K562 (cell line): ENCODE data around the gene MLST8. TPM values are rescaled to one million over a fixed set of nuclear protein-coding genes. Genes with fewer than 3 reads are reported as not detected.

Experiments
- ATAC-seq: fragments of 200-7000 bp; cut with Tn5 transposase; 3 replicates; pipeline ENCODE4 v1.9.1; 2020; ENCODE audit warnings: moderate library complexity
- BruUV-seq: library from RNA; stranded (reverse); fragments of 400-500 nt; replicated peaks from 2 replicates; lab custom pipeline; 2021; lab: Mats Ljungman, UMichigan
- CTCF ChIA-PET: fragments of 300-600 bp; formaldehyde crosslinking; extraction: SDS; loops from one replicate; lab custom pipeline; 2021; ENCODE audit warnings: low intra/inter-chr PET ratio; lab: Yijun Ruan, JAX
- POLR2A ChIA-PET: fragments of 300-600, 350-650 bp; sonication (Branson Sonifier 250); formaldehyde crosslinking; extraction: SDS; loops from one replicate; lab custom pipeline; 2021; ENCODE audit warnings: antibody characterized with exemption, inconsistent platforms; lab: Yijun Ruan, JAX
- DNase-seq, 4 experiments: peaks; one replicate each; pipeline versions ENCODE4 v3.0.0 to v3.0.0-alpha.2; 2011 to 2018; ENCODE audit warnings: low spot score in 3 of 4, mixed read lengths in 3 of 4; ENCODE audit errors: extremely low read depth in 1 of 4
- FAIRE-seq: peaks from 2 replicates; lab custom pipeline; 2011; peaks lifted over from hg19 to GRCh38; lab: Jason Lieb, UNC
- H2AFZ ChIP-seq: 2 replicates; pipeline ENCODE4 v1.6.0; 2011; ENCODE audit warnings: low read depth, low read length, control low read depth, inconsistent platforms
- H3K27ac ChIP-seq: fragments of 200-600 bp; 3 replicates; pipeline ENCODE4 v1.8.0; 2011; ENCODE audit warnings: low read depth, mild to moderate bottlenecking, control low read depth, inconsistent platforms, low read length, moderate library complexity, mixed read lengths; ENCODE audit errors: extremely low read depth
- H3K27me3 ChIP-seq, 2 experiments: fragments of 300-600 bp in 1 of 2; 2 replicates in 1 of 2; 3 replicates in 1 of 2; pipeline versions ENCODE4 v1.6.0 to v1.8.0; 2011; ENCODE audit warnings: inconsistent platforms in 2 of 2, low read length in 2 of 2, mild to moderate bottlenecking in 1 of 2, mixed read lengths in 1 of 2, moderate library complexity in 1 of 2; ENCODE audit not compliant: control insufficient read depth in 2 of 2, insufficient read depth in 2 of 2
- H3K36me3 ChIP-seq: fragments of 300-600 bp; 3 replicates; pipeline ENCODE4 v1.8.0; 2011; ENCODE audit warnings: mild to moderate bottlenecking, low read length, inconsistent platforms; ENCODE audit not compliant: control insufficient read depth, insufficient read depth
- H3K4me1 ChIP-seq, 2 experiments: fragments of 200-600 bp in 1 of 2; replicated peaks in 1 of 2; 2 replicates in 1 of 2; 3 replicates in 1 of 2; pipeline versions ENCODE4 v1.5.1 to v1.8.0; 2011; ENCODE audit warnings: inconsistent platforms in 2 of 2, low read length in 2 of 2, mild to moderate bottlenecking in 1 of 2, mixed read lengths in 1 of 2, moderate library complexity in 1 of 2; ENCODE audit not compliant: control insufficient read depth in 2 of 2, insufficient read depth in 2 of 2
- H3K4me2 ChIP-seq: 2 replicates; pipeline ENCODE4 v1.6.1; 2011; ENCODE audit warnings: low read length, control low read depth, inconsistent platforms, mixed read lengths; ENCODE audit not compliant: insufficient read depth
- H3K4me3 ChIP-seq: fragments of 200-600 bp; sonication (generic), shearing (Covaris generic); 2 replicates; pipeline ENCODE4 v1.5.1; 2016; ENCODE audit warnings: control low read depth, inconsistent platforms
- H3K79me2 ChIP-seq: fragments of 200-600 bp; 3 replicates; pipeline ENCODE4 v1.8.0; 2011; ENCODE audit warnings: low read length, inconsistent platforms; ENCODE audit not compliant: control insufficient read depth, insufficient read depth
- H3K9ac ChIP-seq, 2 experiments: 2 replicates each; pipeline versions ENCODE4 v1.6.0 to v1.6.1; 2011; ENCODE audit warnings: low read depth in 2 of 2, low read length in 2 of 2, control low read depth in 1 of 2, inconsistent platforms in 1 of 2, mild to moderate bottlenecking in 1 of 2, mixed read lengths in 1 of 2; ENCODE audit not compliant: insufficient read depth in 1 of 2
- H3K9me1 ChIP-seq: one replicate; pipeline ENCODE4 v1.6.0; 2011; ENCODE audit warnings: inconsistent platforms, mild to moderate bottlenecking, low read length, moderate library complexity; ENCODE audit not compliant: control insufficient read depth, insufficient read depth
- H3K9me3 ChIP-seq: replicated peaks from 2 replicates; pipeline ENCODE4 v1.5.1; 2011; ENCODE audit warnings: low read depth, low read length, inconsistent platforms; ENCODE audit not compliant: control insufficient read depth, insufficient read depth
- H4K20me1 ChIP-seq: replicated peaks from 2 replicates; pipeline ENCODE4 v1.6.1; 2011; ENCODE audit warnings: low read length, inconsistent platforms, mixed read lengths; ENCODE audit not compliant: control insufficient read depth, insufficient read depth
- BRF2 ChIP-seq: IDR thresholded peaks from 3 replicates; pipeline ENCODE4 v1.6.1; 2011; ENCODE audit warnings: borderline replicate concordance, mild to moderate bottlenecking; ENCODE audit not compliant: insufficient read length, insufficient read depth
- DMBX1 ChIP-seq: fragments of 250-450 bp; sonication (Bioruptor Pico); IDR thresholded peaks from 2 replicates; pipeline ENCODE4 v1.8.0; 2022; ENCODE audit warnings: inconsistent platforms, mild to moderate bottlenecking, moderate library complexity, borderline replicate concordance
- ELF4 ChIP-seq: fragments of 450-650 bp; formaldehyde crosslinking; IDR thresholded peaks from 2 replicates; pipeline ENCODE4 v1.4.0; 2022; ENCODE audit warnings: missing genetic modification characterization
- FOXK1 ChIP-seq: sonication (generic); formaldehyde crosslinking; IDR thresholded peaks from 2 replicates; pipeline ENCODE4 v1.8.0; 2022; ENCODE audit warnings: missing genetic modification reagents, mild to moderate bottlenecking, borderline replicate concordance
- HDGF ChIP-seq: fragments of 450-650 bp; IDR thresholded peaks from 2 replicates; pipeline ENCODE4 v1.6.1; 2016
- KAT8 ChIP-seq: fragments of 450-650 bp; IDR thresholded peaks from 2 replicates; pipeline ENCODE4 v1.6.1; 2016; ENCODE audit warnings: low read depth, mild to moderate bottlenecking
- KLF6 ChIP-seq: fragments of 250-450 bp; sonication (Bioruptor Pico); IDR thresholded peaks from 2 replicates; pipeline ENCODE4 v1.4.0; 2020; ENCODE audit warnings: mild to moderate bottlenecking, moderate library complexity, borderline replicate concordance
- MLX ChIP-seq, 2 experiments: fragments of 450-650 bp in 1 of 2; sonication (generic) in 1 of 2; formaldehyde crosslinking; conservative IDR thresholded peaks; 2 replicates each; pipeline versions ENCODE4 v1.4.0 to v1.8.1; 2020 to 2022; ENCODE audit warnings: mild to moderate bottlenecking in 1 of 2, missing genetic modification reagents in 1 of 2
- NR2C2 ChIP-seq, 2 experiments: fragments of 200-800 bp in 1 of 2; sonication (Bioruptor generic) in 1 of 2; sonication (generic) in 1 of 2; formaldehyde crosslinking in 1 of 2; IDR thresholded peaks; 2 replicates each; pipeline versions ENCODE4 v1.6.1 to v1.8.0; 2016 to 2022; ENCODE audit warnings: mild to moderate bottlenecking in 1 of 2, missing compliant biosample characterization in 1 of 2, missing genetic modification characterization in 1 of 2, missing genetic modification reagents in 1 of 2
- NR3C1 ChIP-seq: sonication (generic); formaldehyde crosslinking; IDR thresholded peaks from 2 replicates; pipeline ENCODE4 v1.8.1; 2022; ENCODE audit warnings: missing genetic modification reagents
- PHF20 ChIP-seq: fragments of 450-650 bp; IDR thresholded peaks from 2 replicates; pipeline ENCODE4 v1.6.1; 2018; ENCODE audit not compliant: partially characterized antibody
- PML ChIP-seq: IDR thresholded peaks from 2 replicates; pipeline ENCODE4 v1.6.1; 2012; ENCODE audit warnings: low read length, inconsistent platforms
- SAFB ChIP-seq: fragments of 200-400 bp; formaldehyde crosslinking; IDR thresholded peaks from 2 replicates; pipeline ENCODE4 v1.6.1; 2017; ENCODE audit warnings: low read depth, low read length, borderline replicate concordance
- SP2 ChIP-seq: IDR thresholded peaks from 2 replicates; pipeline ENCODE4 v1.6.1; 2011; ENCODE audit warnings: mild to moderate bottlenecking, low read depth, low read length, moderate library complexity; ENCODE audit not compliant: poor library complexity, severe bottlenecking; ENCODE audit errors: extremely low read depth
- SUPT5H ChIP-seq: fragments of 450-650 bp; IDR thresholded peaks from 2 replicates; pipeline ENCODE4 v1.6.1; 2016
- VEZF1 ChIP-seq: fragments of 200-800 bp; sonication (Bioruptor generic); IDR thresholded peaks from 2 replicates; pipeline ENCODE4 v1.6.1; 2017; ENCODE audit warnings: missing genetic modification characterization, missing compliant biosample characterization
- ZFX ChIP-seq: sonication (generic); formaldehyde crosslinking; IDR thresholded peaks from 2 replicates; pipeline ENCODE4 v1.8.0; 2022; ENCODE audit warnings: mild to moderate bottlenecking, missing genetic modification reagents, moderate library complexity
- ZNF354B ChIP-seq: fragments of 250-450 bp; sonication (Bioruptor Pico); IDR thresholded peaks from 2 replicates; pipeline ENCODE4 v1.4.0; 2020
- ZNF699 ChIP-seq: fragments of 250-450 bp; sonication (Bioruptor Pico); IDR thresholded peaks from 2 replicates; pipeline ENCODE4 v1.8.0; 2021; ENCODE audit warnings: mild to moderate bottlenecking, moderate library complexity; ENCODE audit not compliant: insufficient replicate concordance
- WGBS: fragments of 100-300 bp; shearing (Covaris generic); methylation state at CpG from one replicate; pipeline ENCODE4 v1.1.6; 2016; ENCODE audit warnings: low coverage, mixed read lengths; ENCODE audit not compliant: insufficient coverage; ENCODE audit errors: missing lambda C conversion rate; 5-methylcytosine and 5-hydroxymethylcytosine counted together
- in situ Hi-C: fragments of 300-500 bp; cut with MboI; formaldehyde crosslinking; loops from 4 replicates; pipeline ENCODE4 v1.15.0; 2018; ENCODE audit warnings: inconsistent platforms, mixed read lengths
- intact Hi-C: fragments of 100-400 bp; cut with micrococcal nuclease; formaldehyde crosslinking; loops from 2 replicates; pipeline ENCODE4 v1.14.2; 2022
- polyA plus RNA-seq, 8 experiments: library from polyadenylated mRNA; depleted of rRNA in 4 of 8; stranded (reverse) in 5 of 8; unstranded in 3 of 8; fragments of >200 nt; fragmentation: Nextera tagmentation in 2 of 8; fragmentation: Illumina TruSeq in 1 of 8; extraction: Ambion mirVana in 2 of 8; extraction: Trizol in 1 of 8; gene quantifications; 2 replicates each; pipeline versions ENCODE4 v1.2.1 to v1.2.3, GENCODE V29; 2011 to 2014; ENCODE audit warnings: inconsistent platforms in 1 of 8, missing spikeins in 1 of 8
- total RNA-seq, 7 experiments: library from RNA; depleted of rRNA in 6 of 7; stranded (reverse); fragments of >200 nt in 6 of 7; fragmentation: Illumina TruSeq in 2 of 7; extraction: Trizol in 2 of 7; gene quantifications; 2 replicates each; pipeline versions ENCODE4 v1.2.1 to v1.2.3, GENCODE V29; 2011 to 2021; ENCODE audit warnings: low replicate concordance in 1 of 7

The MLST8 gene
- total and polyA plus RNA-seq, 9 of the 15 experiments (the other 6 are each of a cell fraction or from before 2014, with no cell fraction given), result 1.5 to 116 (median 43.3) TPM

GRCh38 chr16:2204416-2205103 lies 694 bp upstream of the MLST8 start (continued):
- TF ChIP-seq VEZF1 (no peak), DMBX1 (CRISPR knock-in tag) (no peak), NR2C2 (CRISPR knock-in tag; IDR thresholded peaks at IDR 0.05) (no peak), NR2C2 (tag; IDR thresholded peaks at IDR 0.05) (no peak), ZNF699 (no peak), PHF20 (no peak)

- Histone ChIP-seq H2AFZ (peak overlapping the region; percentile 100), H3K27me3 (no peaks in the 10 kb centered on the region), H3K9me3 (no peaks in the 10 kb centered on the region), H3K4me2 (peak overlapping the region; percentile 92), H3K9ac (peak overlapping the region; percentile 92 to 96), H4K20me1 (peaks cover 7% of the 10 kb centered on the region), H3K9me1 (no peaks in the 10 kb centered on the region), H3K4me1 (peaks cover 19 to 67% of the 10 kb centered on the region in 2 experiments), H3K4me3 (peak overlapping the region; percentile 84), H3K27ac (peak overlapping the region; percentile 93), H3K36me3 (peaks cover 39% of the 10 kb centered on the region; the same call in 1 of the 3 replicates), H3K79me2 (peaks cover 42% of the 10 kb centered on the region)
- in situ Hi-C loops, result no loop called here
- CTCF ChIA-PET, result no interaction called here
- no TSS peak for BruUV-seq
- intact Hi-C loops, result no loop called here
- POLR2A ChIA-PET, result interaction anchor here (0.6 to 1.4 kb wide), 6 partner anchors 8 to 50 kb away, joined by 3 to 7 read pairs (median 6); partner anchors contain the start of genes ECI1, PGP and TRAF7
- peak; percentile 84 for FAIRE-seq
- peak; percentile 35 for ATAC-seq
- WGBS, result 6% methylated on average over 15 of the region's 16 CpGs
- DNase-seq, result no peak
- TF ChIP-seq KLF6 (CRISPR knock-in tag) (0 out of 2 replicates have a peak, but pooled peaks have one; percentile 30), ELF4 (CRISPR knock-in tag) (0 out of 2 replicates have a peak, but pooled peaks have one; percentile 2), SAFB (no peak), SUPT5H (no peak), SP2 (no peak), FOXK1 (peak; percentile 80; the same call in 1 of the 2 replicates), NR3C1 (0 out of 2 replicates have a peak, but pooled peaks have one; percentile 33), ZNF354B (no peak), BRF2 (no peak), HDGF (no peak), KAT8 (no peak), ZFX (no peak), MLX (CRISPR knock-in tag; conservative IDR thresholded peaks at IDR 0.05) (no peak), PML (no peak)
These were observed 686 bp downstream of the MLST8 start for GRCh38 chr16:2205967-2206313.
